ENCODE results near the gene CHFR.

- no peak for TF ChIP-seq CTCF (IDR thresholded peaks at IDR 0.05)
- TF ChIP-seq EP300 (IDR thresholded peaks at IDR 0.05) = no peak
These were observed 61.5 kb downstream of the CHFR start for GRCh38 chr12:132825861-132826260.

Measured in tibial nerve (tissue), 4 donors.